Chondrocyte (in vitro differentiated cells): ENCODE measurements around the gene RPRD1B. TPM values are rescaled to one million over a fixed set of nuclear protein-coding genes. Genes with fewer than 3 reads are reported as not detected.

Source experiments
- DNase-seq: peaks from one replicate; pipeline ENCODE4 v3.0.0; 2021; ENCODE audit warnings: mixed read lengths, low spot score
- H3K27ac Mint-ChIP-seq: one replicate; pipeline ENCODE4 v1.8.0; 2021; ENCODE audit warnings: mild to moderate bottlenecking, moderate library complexity, mixed read lengths; ENCODE audit not compliant: unreplicated experiment
- H3K27me3 Mint-ChIP-seq: 2 replicates; pipeline ENCODE4 v1.8.0; 2021; ENCODE audit warnings: low read depth, mixed read lengths
- H3K36me3 Mint-ChIP-seq: 2 replicates; pipeline ENCODE4 v1.8.0; 2021; ENCODE audit warnings: low read depth, mixed read lengths
- H3K4me1 Mint-ChIP-seq: 2 replicates; pipeline ENCODE4 v1.8.0; 2021; ENCODE audit warnings: low read depth, mild to moderate bottlenecking, mixed read lengths
- H3K4me3 Mint-ChIP-seq: one replicate; pipeline ENCODE4 v1.8.0; 2021; ENCODE audit warnings: mild to moderate bottlenecking, moderate library complexity, mixed read lengths; ENCODE audit not compliant: unreplicated experiment
- H3K9me3 Mint-ChIP-seq: 2 replicates; pipeline ENCODE4 v1.8.0; 2021; ENCODE audit warnings: low read depth, mixed read lengths
- total RNA-seq: library from RNA; stranded (reverse); gene quantifications from 3 replicates; pipeline ENCODE4 v1.2.1, GENCODE V29; 2021
- TF ChIP-seq, protein P1 (sequence below): fragments of 200-600 bp; sonication (generic); IDR thresholded peaks from 2 replicates; pipeline ENCODE4 v1.5.0; 2021; ENCODE audit warnings: antibody characterized with exemption, mild to moderate bottlenecking, moderate library complexity

Gene RPRD1B
- total RNA-seq, 1 donor from 2014 or later: 16.9 TPM

GRCh38 chr20:38044685-38045084 is 11.1 kb downstream of the RPRD1B start:
- no peak for DNase-seq
- Mint-ChIP-seq H3K4me1 (peaks cover 24% of the 10 kb centered on the region), H3K9me3 (no peaks in the 10 kb centered on the region), H3K27ac (no peak overlapping the region), H3K4me3 (no peak overlapping the region), H3K27me3 (no peaks in the 10 kb centered on the region), H3K36me3 (peaks cover 6% of the 10 kb centered on the region)
- TF ChIP-seq, protein P1, sequence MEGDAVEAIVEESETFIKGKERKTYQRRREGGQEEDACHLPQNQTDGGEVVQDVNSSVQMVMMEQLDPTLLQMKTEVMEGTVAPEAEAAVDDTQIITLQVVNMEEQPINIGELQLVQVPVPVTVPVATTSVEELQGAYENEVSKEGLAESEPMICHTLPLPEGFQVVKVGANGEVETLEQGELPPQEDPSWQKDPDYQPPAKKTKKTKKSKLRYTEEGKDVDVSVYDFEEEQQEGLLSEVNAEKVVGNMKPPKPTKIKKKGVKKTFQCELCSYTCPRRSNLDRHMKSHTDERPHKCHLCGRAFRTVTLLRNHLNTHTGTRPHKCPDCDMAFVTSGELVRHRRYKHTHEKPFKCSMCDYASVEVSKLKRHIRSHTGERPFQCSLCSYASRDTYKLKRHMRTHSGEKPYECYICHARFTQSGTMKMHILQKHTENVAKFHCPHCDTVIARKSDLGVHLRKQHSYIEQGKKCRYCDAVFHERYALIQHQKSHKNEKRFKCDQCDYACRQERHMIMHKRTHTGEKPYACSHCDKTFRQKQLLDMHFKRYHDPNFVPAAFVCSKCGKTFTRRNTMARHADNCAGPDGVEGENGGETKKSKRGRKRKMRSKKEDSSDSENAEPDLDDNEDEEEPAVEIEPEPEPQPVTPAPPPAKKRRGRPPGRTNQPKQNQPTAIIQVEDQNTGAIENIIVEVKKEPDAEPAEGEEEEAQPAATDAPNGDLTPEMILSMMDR: no peak

- H3K27me3 Mint-ChIP-seq: no peaks in the 10 kb centered on the region
- peaks cover 33% of the 10 kb centered on the region for H3K4me1 Mint-ChIP-seq
- no peaks in the 10 kb centered on the region for H3K9me3 Mint-ChIP-seq
- TF ChIP-seq, protein P1: no peak
- H3K36me3 Mint-ChIP-seq: peaks cover 6% of the 10 kb centered on the region
- H3K4me3 Mint-ChIP-seq: no peak overlapping the region
- DNase-seq: no peak
- no peak overlapping the region for H3K27ac Mint-ChIP-seq
Measured at GRCh38 chr20:38046572-38046971, 13.0 kb downstream of the RPRD1B start.

DNA sequence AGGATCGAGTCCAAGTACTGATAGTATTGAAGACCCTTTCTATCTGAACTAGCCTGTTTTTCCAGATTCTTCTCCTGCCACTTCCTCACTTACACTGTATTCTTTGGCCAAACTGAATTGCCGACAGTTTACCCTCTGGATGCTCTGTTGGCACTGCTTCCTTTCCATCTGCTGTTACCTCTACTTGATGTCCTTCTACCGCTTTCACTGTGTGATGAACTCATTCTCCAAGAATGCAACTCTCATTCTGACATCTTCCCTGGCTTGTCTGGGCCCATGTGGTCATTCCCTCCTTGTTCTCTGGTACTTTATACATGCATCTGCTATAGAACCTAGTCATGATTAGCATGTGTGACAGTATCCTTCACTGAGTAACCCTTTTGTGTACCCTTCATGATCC is 16.3 kb downstream of the RPRD1B start:
- no peak overlapping the region for H3K4me3 Mint-ChIP-seq
- H3K9me3 Mint-ChIP-seq: no peaks in the 10 kb centered on the region

GRCh38 chr20:38050686-38051085 is 17.1 kb downstream of the RPRD1B start:
- Mint-ChIP-seq H3K4me3 (no peak overlapping the region), H3K4me1 (peaks cover 32% of the 10 kb centered on the region)
- DNase-seq: no peak

More for the DNA sequence above, 16.3 kb downstream of the RPRD1B start:
- Mint-ChIP-seq H3K4me1 (peaks cover 26% of the 10 kb centered on the region), H3K27me3 (no peaks in the 10 kb centered on the region), H3K27ac (peak overlapping the region; percentile 60), H3K36me3 (peaks cover 3% of the 10 kb centered on the region)
- no peak for DNase-seq
- TF ChIP-seq, protein P1: no peak

GRCh38 chr20:38052870-38053269 is 19.3 kb downstream of the RPRD1B start:
- Mint-ChIP-seq H3K36me3 (peaks cover 5% of the 10 kb centered on the region), H3K27ac (no peak overlapping the region), H3K4me3 (no peak overlapping the region), H3K4me1 (peaks cover 35% of the 10 kb centered on the region), H3K9me3 (no peaks in the 10 kb centered on the region), H3K27me3 (no peaks in the 10 kb centered on the region)
- TF ChIP-seq, protein P1: no peak
- DNase-seq: no peak

More at GRCh38 chr20:38050686-38051085, 17.1 kb downstream of the RPRD1B start:
- Mint-ChIP-seq H3K9me3 (no peaks in the 10 kb centered on the region), H3K27ac (peak overlapping the region; percentile 60), H3K36me3 (peaks cover 3% of the 10 kb centered on the region), H3K27me3 (no peaks in the 10 kb centered on the region)
- TF ChIP-seq, protein P1: no peak
